Upper lobe of right lung (tissue), 1 donor: ENCODE measurements around the gene SEMA4C. TPM values are rescaled to one million over a fixed set of nuclear protein-coding genes. Genes with fewer than 3 reads are reported as not detected.

Experiments
- ATAC-seq: fragments of 200-7000 bp; cut with Tn5 transposase; one replicate; pipeline ENCODE4 v1.9.1; 2020; ENCODE audit warnings: mild to moderate bottlenecking, moderate library complexity
- DNase-seq: peaks from one replicate; pipeline ENCODE4 v3.0.0-alpha.2; 2020
- H3K27ac ChIP-seq: fragments of 200-600 bp; one replicate; pipeline ENCODE4 v1.8.0; 2022
- H3K27me3 ChIP-seq: fragments of 200-600 bp; one replicate; pipeline ENCODE4 v1.8.0; 2022; ENCODE audit warnings: mild to moderate bottlenecking
- H3K36me3 ChIP-seq: fragments of 200-600 bp; one replicate; pipeline ENCODE4 v1.8.0; 2022
- H3K4me1 ChIP-seq: fragments of 200-600 bp; one replicate; pipeline ENCODE4 v1.8.0; 2022
- H3K4me3 ChIP-seq: fragments of 200-600 bp; one replicate; pipeline ENCODE4 v1.8.0; 2022; ENCODE audit warnings: mild to moderate bottlenecking
- H3K9me3 ChIP-seq: fragments of 200-600 bp; one replicate; pipeline ENCODE4 v1.8.0; 2022
- intact Hi-C: fragments of 100-400 bp; cut with DNase I; formaldehyde crosslinking; loops from one replicate; pipeline ENCODE4 v1.11.0; 2022
- total RNA-seq: library from RNA; stranded (reverse); fragmentation: NEBNext Ultra II Directional; extraction: Animal tissue kit (Norgen Biotek cat#: 25700); gene quantifications from one replicate; pipeline ENCODE4 v1.2.1, GENCODE V29; 2021
- TF ChIP-seq, protein P1 (sequence below): fragments of 200-600 bp; IDR thresholded peaks from one replicate; pipeline ENCODE4 v1.8.0; 2022; ENCODE audit warnings: antibody characterized with exemption
- donor health status: DM: no; HTN: yes; CAD: no; lungs with severe emphysema.

Gene SEMA4C
- total RNA-seq, 1 donor from 2014 or later, result 37.7 TPM

DNA sequence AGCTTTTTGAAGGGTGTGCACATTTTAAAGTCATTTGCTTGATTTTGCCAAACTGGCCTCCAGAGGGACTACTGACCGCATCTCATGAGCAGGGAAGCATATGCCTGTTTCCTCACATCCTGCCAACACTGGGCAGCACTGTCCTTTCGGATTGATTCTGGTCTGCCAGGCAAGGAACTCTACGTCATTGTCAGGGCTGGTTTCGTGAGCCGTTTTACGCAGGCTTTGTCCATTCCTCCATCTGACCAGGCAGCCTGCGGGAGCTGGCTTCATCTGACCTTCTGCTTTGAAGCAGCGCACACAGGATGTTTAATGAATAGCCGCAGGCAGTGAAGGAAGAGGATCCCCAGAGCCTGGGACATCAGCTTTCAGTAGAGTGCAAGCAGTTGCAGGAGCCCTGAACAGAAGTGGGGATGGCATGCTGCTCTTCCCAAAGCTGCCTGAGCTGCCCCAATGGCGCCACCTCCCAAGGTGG, 46.3 kb upstream of the SEMA4C start:
- Histone ChIP-seq H3K4me3 (no peak overlapping the region), H3K9me3 (no peaks in the 10 kb centered on the region), H3K36me3 (no peaks in the 10 kb centered on the region), H3K4me1 (peaks cover 32% of the 10 kb centered on the region), H3K27ac (no peak overlapping the region), H3K27me3 (no peaks in the 10 kb centered on the region)
- TF ChIP-seq, protein P1, sequence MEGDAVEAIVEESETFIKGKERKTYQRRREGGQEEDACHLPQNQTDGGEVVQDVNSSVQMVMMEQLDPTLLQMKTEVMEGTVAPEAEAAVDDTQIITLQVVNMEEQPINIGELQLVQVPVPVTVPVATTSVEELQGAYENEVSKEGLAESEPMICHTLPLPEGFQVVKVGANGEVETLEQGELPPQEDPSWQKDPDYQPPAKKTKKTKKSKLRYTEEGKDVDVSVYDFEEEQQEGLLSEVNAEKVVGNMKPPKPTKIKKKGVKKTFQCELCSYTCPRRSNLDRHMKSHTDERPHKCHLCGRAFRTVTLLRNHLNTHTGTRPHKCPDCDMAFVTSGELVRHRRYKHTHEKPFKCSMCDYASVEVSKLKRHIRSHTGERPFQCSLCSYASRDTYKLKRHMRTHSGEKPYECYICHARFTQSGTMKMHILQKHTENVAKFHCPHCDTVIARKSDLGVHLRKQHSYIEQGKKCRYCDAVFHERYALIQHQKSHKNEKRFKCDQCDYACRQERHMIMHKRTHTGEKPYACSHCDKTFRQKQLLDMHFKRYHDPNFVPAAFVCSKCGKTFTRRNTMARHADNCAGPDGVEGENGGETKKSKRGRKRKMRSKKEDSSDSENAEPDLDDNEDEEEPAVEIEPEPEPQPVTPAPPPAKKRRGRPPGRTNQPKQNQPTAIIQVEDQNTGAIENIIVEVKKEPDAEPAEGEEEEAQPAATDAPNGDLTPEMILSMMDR, result peak; percentile 25
- no peak for ATAC-seq
- DNase-seq, result no peak
- intact Hi-C loops, result no loop called here

DNA sequence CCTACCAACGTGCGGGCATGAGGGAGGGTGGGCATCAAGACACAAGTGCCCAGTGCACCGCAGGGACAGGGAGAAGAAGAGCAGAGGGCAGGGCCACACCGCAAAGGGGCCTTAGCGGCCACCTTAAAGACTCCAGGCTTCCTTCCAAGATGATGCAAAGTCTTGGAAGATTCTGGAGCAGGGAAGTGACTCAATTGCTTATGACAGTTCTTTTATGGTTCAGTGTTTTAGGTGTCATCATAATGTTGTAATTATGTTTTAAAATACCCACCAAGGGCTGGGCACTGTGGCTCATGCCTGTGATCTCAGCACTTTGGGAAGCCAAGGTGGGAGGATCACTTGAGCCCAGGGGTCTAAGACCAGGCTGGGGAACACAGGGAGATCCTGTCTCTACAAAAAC, 44.5 kb upstream of the SEMA4C start:
- Histone ChIP-seq H3K9me3 (no peaks in the 10 kb centered on the region), H3K4me3 (no peak overlapping the region), H3K4me1 (peaks cover 32% of the 10 kb centered on the region), H3K27me3 (no peaks in the 10 kb centered on the region), H3K36me3 (no peaks in the 10 kb centered on the region), H3K27ac (no peak overlapping the region)
- no peak for DNase-seq
- ATAC-seq, result no peak
- TF ChIP-seq, protein P1, result no peak
- intact Hi-C loops, result no loop called here

DNA sequence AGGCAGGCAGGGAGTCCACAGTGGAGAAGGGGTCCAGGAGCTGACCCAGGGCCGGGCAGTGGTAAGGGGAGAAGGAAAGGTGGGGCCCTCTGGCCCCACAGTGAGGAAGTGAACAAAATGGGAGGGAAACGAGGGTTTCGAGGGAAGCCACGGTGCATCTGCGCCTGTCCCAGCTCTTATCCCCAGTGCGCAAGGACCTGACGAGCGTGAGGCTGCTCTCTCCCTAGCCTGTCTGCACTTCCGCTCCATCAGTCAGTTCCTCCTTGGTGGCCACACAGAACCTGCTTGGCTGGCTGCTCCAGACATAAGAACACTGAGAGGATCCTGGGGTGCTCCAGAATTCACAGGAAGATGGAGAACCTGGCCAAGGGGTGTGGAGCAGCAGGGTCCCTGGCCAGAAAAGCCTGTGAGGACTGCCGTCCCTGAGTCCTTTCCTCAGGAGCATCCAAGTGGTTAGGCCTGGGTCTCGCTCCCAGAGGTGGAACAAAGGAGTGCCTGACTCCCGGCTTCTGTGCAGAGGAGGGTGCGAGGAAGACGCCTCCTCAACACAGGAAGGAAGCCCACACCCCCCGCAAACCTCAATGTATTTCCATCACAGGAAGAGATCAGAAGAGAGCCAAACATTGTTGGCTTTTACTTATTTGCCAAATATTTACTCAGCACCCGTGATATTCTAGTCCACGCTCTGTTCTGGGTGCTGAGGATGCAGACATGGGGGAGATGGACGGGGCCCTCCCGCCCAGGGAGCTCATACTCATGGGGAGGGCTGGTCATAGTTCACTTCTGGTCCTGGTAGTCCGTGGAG, 43.7 kb upstream of the SEMA4C start:
- intact Hi-C loops, result no loop called here
- ATAC-seq, result peak; percentile 65
- Histone ChIP-seq H3K4me1 (peaks cover 32% of the 10 kb centered on the region), H3K27me3 (no peaks in the 10 kb centered on the region), H3K4me3 (no peak overlapping the region), H3K27ac (no peak overlapping the region), H3K9me3 (no peaks in the 10 kb centered on the region), H3K36me3 (no peaks in the 10 kb centered on the region)
- TF ChIP-seq, protein P1, result no peak
- no peak for DNase-seq

DNA sequence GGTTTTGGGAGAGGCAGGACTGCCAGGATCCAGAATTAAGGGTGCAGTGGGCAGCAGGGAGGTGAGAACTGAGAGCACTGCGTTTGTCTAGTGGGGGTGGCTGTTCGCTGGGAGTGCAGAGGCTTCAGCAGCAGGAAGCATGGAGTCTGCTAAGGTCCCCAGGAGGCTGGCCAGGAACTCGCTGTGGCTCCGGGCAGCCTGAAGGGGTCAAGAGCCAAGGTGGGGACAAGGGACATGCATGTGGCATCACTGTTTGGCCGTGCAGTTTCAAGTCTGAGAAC, 43.2 kb upstream of the SEMA4C start:
- intact Hi-C loops, result no loop called here
- Histone ChIP-seq H3K4me3 (no peak overlapping the region), H3K4me1 (peaks cover 33% of the 10 kb centered on the region), H3K36me3 (no peaks in the 10 kb centered on the region), H3K9me3 (no peaks in the 10 kb centered on the region), H3K27ac (no peak overlapping the region), H3K27me3 (no peaks in the 10 kb centered on the region)
- DNase-seq (no peak), ATAC-seq (peak; percentile 28)
- TF ChIP-seq, protein P1, result no peak

DNA sequence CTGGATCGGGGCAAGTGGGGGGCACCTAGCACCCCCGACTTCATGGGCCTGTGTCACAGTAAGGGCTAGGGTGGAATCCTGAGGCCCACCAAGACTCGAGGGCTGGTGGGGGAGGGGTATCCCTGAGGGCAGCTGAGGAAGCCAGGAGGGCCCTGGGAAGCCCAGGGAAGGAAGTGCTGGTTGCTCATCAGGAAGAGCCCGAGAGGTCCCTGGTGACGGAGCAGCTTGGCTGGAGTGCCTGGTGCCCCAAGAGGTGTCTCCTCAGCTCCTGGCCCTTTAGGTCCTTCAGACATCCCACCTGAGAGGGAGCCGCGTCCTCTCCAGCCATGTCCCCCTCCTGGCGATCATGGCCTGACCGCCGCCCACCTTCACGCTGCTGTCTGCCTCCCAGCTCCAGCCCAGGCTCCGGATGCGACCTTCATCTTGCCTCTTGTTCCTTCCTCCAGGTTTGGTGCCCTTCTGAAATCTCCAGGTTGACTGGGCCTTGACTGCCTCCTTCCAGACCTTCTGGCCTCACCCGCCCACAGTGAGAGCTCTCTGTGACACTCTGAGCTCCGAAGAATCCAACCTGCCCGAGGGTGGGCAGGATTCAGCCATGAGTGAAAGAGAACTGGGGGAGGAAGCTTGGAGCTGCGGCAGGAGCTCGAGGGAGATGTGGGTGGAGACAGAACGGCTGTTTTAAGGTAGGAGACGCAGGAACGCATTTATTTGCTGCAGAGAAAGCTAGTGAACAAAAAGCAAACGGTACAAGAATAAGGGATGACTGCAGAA, 42.7 kb upstream of the SEMA4C start:
- H3K4me3 ChIP-seq, result no peak overlapping the region
- no peak overlapping the region for H3K27ac ChIP-seq
- ATAC-seq, result no peak

More for the DNA sequence above, 42.7 kb upstream of the SEMA4C start:
- Histone ChIP-seq H3K9me3 (no peaks in the 10 kb centered on the region), H3K36me3 (no peaks in the 10 kb centered on the region), H3K27me3 (no peaks in the 10 kb centered on the region), H3K4me1 (peaks cover 38% of the 10 kb centered on the region)
- intact Hi-C loops, result no loop called here
- TF ChIP-seq, protein P1, result no peak
- no peak for DNase-seq
